CD4-positive, alpha-beta T cell treated with Interleukin-12 subunit alpha and Interleukin-12 subunit beta, for 1 hour (primary cell): Measurements from ENCODE around the gene THBS1.

Experiments used
- DNase-seq: peaks from one replicate; pipeline ENCODE4 v3.0.0-alpha.2; 2020

Gene THBS1

GRCh38 chr15:39589815-39590644 is 9.2 kb downstream of the THBS1 start:
- DNase-seq = no peak

- DNase-seq = no peak
Measured at GRCh38 chr15:39591141-39591895, 10.4 kb downstream of the THBS1 start.

GRCh38 chr15:39591896-39592315 is 11.0 kb downstream of the THBS1 start:
- DNase-seq = no peak

GRCh38 chr15:39592500-39592899 is 11.6 kb downstream of the THBS1 start:
- DNase-seq = no peak

- no peak for DNase-seq
Measured at GRCh38 chr15:39593071-39593655, 12.3 kb downstream of the THBS1 start.

- DNase-seq = peak; percentile 60
Measured at GRCh38 chr15:39593656-39594445, 13.0 kb downstream of the THBS1 start.

- no peak for DNase-seq
Measured at GRCh38 chr15:39594446-39595337, 13.8 kb downstream of the THBS1 start.

GRCh38 chr15:39595338-39596221 is 14.7 kb downstream of the THBS1 start:
- no peak for DNase-seq

- DNase-seq = no peak
Measured at GRCh38 chr15:39596358-39597051, 15.6 kb downstream of the THBS1 start.

GRCh38 chr15:39597336-39597735 is 16.5 kb downstream of the THBS1 start:
- DNase-seq = no peak

- DNase-seq = no peak
Measured at GRCh38 chr15:39597751-39598185, 16.9 kb downstream of the THBS1 start.

GRCh38 chr15:39598186-39598850 is 17.4 kb downstream of the THBS1 start:
- no peak for DNase-seq

- DNase-seq = no peak
Measured at GRCh38 chr15:39598958-39599845, 18.3 kb downstream of the THBS1 start.

GRCh38 chr15:39599871-39600270 is 19.0 kb downstream of the THBS1 start:
- no peak for DNase-seq

- no peak for DNase-seq
Measured at GRCh38 chr15:39602143-39602542, 21.3 kb downstream of the THBS1 start.

GRCh38 chr15:39605146-39605545 is 24.3 kb downstream of the THBS1 start:
- no peak for DNase-seq

- DNase-seq = no peak
Measured at GRCh38 chr15:39608185-39609139, 27.6 kb downstream of the THBS1 start.
